Choroid plexus epithelial cell (primary cell): Measurements from ENCODE around the gene PDCD11.
"Not testable (repeated sequence)": the region's sequence is repeated elsewhere in the genome, so short reads cannot be mapped to it uniquely, and the experiment has no call there.

Source experiments
- DNase-seq: peaks from one replicate; pipeline ENCODE4 v3.0.0-alpha.2; 2010; ENCODE audit warnings: low read depth
- H3K4me3 ChIP-seq: 2 replicates; pipeline ENCODE4 v1.5.1; 2011; ENCODE audit warnings: low read depth, mild to moderate bottlenecking, control low read depth, low read length, moderate library complexity
- TF ChIP-seq, protein P1 (sequence below): conservative IDR thresholded peaks from 2 replicates; pipeline ENCODE4 v1.5.1; 2011; ENCODE audit warnings: low read depth, mild to moderate bottlenecking, control low read depth, inconsistent platforms, low read length, moderate library complexity

Gene PDCD11

DNA sequence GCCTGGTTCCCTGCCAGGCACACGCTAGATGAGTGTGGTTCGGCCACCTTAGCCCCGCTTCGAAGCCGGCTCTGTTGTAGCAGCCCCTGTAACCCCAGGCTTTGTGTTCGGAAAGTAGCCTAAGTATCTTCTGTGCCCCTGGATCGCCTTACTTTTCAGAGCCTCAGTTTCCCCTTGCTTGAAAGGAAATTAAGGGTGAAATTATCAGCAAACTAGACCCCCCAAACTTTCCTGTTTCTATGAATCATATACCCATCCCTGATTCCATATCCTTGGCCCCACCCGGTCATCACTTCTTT lies 312 bp downstream of the PDCD11 start:
- peak overlapping the region; percentile 97 for H3K4me3 ChIP-seq
- TF ChIP-seq, protein P1, sequence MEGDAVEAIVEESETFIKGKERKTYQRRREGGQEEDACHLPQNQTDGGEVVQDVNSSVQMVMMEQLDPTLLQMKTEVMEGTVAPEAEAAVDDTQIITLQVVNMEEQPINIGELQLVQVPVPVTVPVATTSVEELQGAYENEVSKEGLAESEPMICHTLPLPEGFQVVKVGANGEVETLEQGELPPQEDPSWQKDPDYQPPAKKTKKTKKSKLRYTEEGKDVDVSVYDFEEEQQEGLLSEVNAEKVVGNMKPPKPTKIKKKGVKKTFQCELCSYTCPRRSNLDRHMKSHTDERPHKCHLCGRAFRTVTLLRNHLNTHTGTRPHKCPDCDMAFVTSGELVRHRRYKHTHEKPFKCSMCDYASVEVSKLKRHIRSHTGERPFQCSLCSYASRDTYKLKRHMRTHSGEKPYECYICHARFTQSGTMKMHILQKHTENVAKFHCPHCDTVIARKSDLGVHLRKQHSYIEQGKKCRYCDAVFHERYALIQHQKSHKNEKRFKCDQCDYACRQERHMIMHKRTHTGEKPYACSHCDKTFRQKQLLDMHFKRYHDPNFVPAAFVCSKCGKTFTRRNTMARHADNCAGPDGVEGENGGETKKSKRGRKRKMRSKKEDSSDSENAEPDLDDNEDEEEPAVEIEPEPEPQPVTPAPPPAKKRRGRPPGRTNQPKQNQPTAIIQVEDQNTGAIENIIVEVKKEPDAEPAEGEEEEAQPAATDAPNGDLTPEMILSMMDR, result no peak
- DNase-seq, result no peak

DNA sequence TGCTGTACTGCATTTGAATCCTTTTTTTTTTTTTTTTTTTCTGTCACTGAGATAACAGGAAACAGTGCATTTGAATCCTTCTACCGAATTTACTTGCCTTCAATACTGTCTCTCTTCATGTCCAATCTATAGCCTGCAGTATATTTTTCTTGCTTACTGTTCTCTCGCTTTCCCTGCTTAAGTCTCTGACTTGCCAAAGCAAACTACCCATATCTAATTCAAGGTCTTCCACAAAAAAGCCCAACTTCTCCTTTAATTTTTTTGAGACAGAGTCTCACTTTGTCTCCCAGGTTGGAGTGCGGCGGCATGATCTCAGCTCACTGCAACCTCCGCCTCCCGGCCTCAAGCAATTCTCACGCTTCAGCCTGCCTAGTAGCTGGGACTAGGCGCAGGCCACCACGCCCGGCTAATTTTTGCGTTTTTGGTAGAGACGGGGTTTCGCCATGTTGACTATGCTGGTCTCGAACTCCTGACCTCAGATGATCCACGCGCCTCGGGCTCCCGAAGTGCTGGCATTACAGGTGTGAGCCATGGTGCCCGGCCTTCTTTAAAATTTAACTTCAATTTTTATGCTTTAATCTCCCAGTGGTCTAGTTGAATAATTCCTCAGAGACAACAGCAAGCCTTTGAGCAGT lies 882 bp downstream of the PDCD11 start:
- DNase-seq, result peak; percentile 6
- TF ChIP-seq, protein P1, result no peak
- peak overlapping the region; percentile 97 for H3K4me3 ChIP-seq

DNA sequence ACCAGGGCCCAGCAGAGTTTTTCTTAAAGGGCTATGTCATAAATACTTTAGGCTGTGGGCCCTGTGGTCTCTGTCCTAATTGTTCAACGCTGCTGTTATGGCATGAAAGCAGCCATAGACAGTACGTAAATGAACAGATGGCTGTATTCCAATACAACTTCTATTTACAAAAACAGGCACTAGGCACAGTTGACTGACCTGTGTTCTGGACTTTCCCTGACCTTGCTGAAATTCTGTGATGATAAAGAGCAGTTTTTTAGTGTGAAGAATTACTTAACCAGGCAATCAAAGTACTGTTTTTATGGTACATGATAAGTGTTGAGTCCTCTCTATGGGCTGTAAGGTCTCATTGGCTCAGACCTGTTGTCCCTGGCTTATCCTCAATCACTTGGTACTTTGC lies 17.1 kb downstream of the PDCD11 start:
- TF ChIP-seq, protein P1, result no peak
- DNase-seq, result no peak
- H3K4me3 ChIP-seq, result no peak overlapping the region

DNA sequence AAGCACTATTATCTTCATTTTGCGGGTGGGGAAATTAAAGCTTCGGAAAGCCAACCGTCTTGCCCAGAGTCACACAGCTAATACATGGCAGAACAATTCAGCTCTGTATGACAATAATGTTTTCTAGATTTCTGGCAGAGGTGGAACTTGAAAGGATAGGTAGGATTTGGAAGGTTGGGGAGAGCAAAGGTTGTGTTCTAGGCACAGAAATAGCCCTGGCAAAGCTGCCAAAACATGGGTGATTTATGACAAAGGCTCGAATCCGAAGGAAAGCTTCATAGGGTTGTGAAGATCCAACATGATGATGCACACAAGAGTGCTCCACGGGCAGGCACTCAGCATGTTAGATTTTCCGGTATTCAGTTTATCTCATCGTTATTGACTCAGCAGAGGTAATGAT lies 19.2 kb downstream of the PDCD11 start:
- H3K4me3 ChIP-seq, result no peak overlapping the region
- TF ChIP-seq, protein P1, result no peak
- no peak for DNase-seq

DNA sequence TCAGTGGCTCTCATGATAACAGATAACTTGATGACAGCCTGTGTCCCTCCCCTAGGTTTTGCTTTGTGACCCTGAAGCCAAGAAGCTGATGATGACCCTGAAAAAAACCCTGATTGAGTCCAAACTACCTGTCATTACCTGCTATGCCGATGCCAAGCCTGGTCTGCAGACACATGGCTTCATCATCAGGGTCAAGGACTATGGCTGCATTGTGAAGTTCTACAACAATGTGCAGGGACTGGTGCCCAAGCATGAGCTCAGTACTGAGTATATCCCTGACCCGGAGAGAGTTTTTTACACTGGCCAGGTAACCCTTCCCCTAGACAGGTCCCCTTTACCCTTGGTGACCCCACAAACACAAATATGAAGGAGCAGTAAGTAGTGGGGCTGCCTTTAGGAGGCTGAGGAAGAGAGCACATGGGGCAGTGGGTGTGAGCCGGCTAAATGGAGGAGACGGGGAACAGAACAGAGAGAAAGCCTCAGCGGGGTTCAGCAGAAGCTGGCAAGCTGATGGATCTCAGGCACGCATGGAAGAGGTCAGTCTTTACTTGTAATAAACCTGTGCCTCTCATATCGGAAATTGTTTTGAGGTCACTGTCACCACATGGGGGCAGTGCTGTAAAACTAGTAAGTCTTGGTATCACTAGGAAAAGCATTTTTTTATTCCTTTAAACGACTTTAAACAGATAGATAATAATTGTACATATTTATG lies 20.2 kb downstream of the PDCD11 start:
- DNase-seq, result peak; percentile 85
- TF ChIP-seq, protein P1, result peak; percentile 58

DNA sequence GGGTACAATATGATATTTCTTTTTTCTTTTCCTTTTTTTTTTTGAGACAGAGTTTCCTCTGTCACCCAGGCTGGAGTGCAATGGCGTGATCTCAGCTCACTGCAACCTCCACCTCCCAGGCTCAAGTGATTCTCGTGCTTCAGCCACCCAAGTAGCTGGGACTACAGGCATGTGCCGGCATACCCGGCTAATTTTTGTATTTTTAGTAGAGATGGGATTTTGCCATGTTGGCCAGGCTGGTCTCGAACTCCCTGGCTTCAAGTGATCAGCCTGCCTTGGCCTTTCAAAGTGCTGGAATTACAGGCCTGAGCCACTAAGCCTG lies 20.7 kb downstream of the PDCD11 start:
- not testable (repeated sequence) for H3K4me3 ChIP-seq, DNase-seq

More for the DNA sequence above, 20.2 kb downstream of the PDCD11 start:
- no peak overlapping the region for H3K4me3 ChIP-seq

DNA sequence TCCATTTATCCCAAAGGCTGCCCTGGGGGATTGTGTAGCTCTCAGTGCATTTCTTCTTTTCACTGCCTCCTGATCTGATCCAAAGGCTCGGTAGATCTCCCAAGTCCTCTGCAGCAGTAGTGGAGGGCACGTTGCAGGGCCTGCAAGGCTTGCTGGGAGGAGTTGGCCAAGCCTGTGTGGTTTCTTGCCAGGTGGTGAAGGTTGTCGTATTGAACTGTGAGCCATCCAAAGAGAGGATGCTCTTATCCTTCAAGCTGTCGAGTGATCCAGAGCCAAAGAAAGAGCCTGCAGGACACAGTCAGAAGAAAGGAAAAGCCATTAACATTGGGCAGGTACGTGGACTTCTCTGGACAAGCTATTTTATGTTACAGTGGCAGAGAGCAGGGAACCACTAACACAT lies 21.2 kb downstream of the PDCD11 start:
- DNase-seq, result no peak
- no peak overlapping the region for H3K4me3 ChIP-seq
- TF ChIP-seq, protein P1, result no peak
